Measurements from ENCODE around the gene KDM1B.

GRCh38 chr6:18254793-18255192 lies 99.6 kb downstream of the KDM1B start:
- TF ChIP-seq, protein P1, sequence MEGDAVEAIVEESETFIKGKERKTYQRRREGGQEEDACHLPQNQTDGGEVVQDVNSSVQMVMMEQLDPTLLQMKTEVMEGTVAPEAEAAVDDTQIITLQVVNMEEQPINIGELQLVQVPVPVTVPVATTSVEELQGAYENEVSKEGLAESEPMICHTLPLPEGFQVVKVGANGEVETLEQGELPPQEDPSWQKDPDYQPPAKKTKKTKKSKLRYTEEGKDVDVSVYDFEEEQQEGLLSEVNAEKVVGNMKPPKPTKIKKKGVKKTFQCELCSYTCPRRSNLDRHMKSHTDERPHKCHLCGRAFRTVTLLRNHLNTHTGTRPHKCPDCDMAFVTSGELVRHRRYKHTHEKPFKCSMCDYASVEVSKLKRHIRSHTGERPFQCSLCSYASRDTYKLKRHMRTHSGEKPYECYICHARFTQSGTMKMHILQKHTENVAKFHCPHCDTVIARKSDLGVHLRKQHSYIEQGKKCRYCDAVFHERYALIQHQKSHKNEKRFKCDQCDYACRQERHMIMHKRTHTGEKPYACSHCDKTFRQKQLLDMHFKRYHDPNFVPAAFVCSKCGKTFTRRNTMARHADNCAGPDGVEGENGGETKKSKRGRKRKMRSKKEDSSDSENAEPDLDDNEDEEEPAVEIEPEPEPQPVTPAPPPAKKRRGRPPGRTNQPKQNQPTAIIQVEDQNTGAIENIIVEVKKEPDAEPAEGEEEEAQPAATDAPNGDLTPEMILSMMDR (IDR thresholded peaks at IDR 0.05), result no peak
- TF ChIP-seq POLR2A (IDR thresholded peaks at IDR 0.05) (no peak), EP300 (IDR thresholded peaks at IDR 0.05) (no peak)

Measured in gastroesophageal sphincter (tissue), 3 donors.